B cell (primary cell): Measurements from ENCODE around the gene SLIT3. TPM values are rescaled to one million over a fixed set of nuclear protein-coding genes. Genes with fewer than 3 reads are reported as not detected.

Source experiments
- ATAC-seq: fragments of 200-7000 bp; cut with Tn5 transposase; one replicate; pipeline ENCODE4 v1.10.0; 2021; ENCODE audit warnings: low read depth, mild to moderate bottlenecking, moderate number of reproducible peaks, moderate library complexity
- CTCF ChIA-PET: fragments of 350-600 bp; sonication (Branson Sonifier 250); formaldehyde crosslinking; loops from one replicate; lab custom pipeline; 2021; ENCODE audit warnings: antibody characterized with exemption, inconsistent platforms; lab: Charles Lee
- POLR2A ChIA-PET: fragments of 350-600 bp; sonication (Branson Sonifier 250); formaldehyde crosslinking; loops from one replicate; lab custom pipeline; 2021; ENCODE audit warnings: antibody characterized with exemption; lab: Charles Lee
- DNase-seq: peaks from one replicate; pipeline ENCODE4 v3.0.0; 2013
- H2AFZ ChIP-seq: 2 replicates; pipeline ENCODE4 v1.6.1; 2012; ENCODE audit warnings: mild to moderate bottlenecking, low read depth, low read length; ENCODE audit not compliant: insufficient read depth, poor library complexity, severe bottlenecking
- H3K27ac ChIP-seq, 2 donors: 1 replicate in 1 of 2; 2 replicates in 1 of 2; pipeline ENCODE4 v1.5.1; 2012 to 2013; ENCODE audit warnings: low read length in 2 of 2, mild to moderate bottlenecking in 2 of 2, moderate library complexity in 1 of 2
- H3K27me3 ChIP-seq, 4 experiments: fragments of 200-600 bp in 1 of 4; sonication (generic) in 1 of 4; replicated peaks in 1 of 4; 1 replicate in 2 of 4; 2 replicates in 2 of 4; pipeline versions ENCODE4 v1.6.1 to v1.7.0; 2013 to 2016; ENCODE audit warnings: low read length in 3 of 4, mild to moderate bottlenecking in 2 of 4, mixed read lengths in 1 of 4, moderate library complexity in 1 of 4; ENCODE audit not compliant: insufficient read depth in 4 of 4, control insufficient read depth in 3 of 4; ENCODE audit errors: control extremely low read depth in 1 of 4
- H3K36me3 ChIP-seq, 2 experiments: replicated peaks in 1 of 2; 1 replicate in 1 of 2; 2 replicates in 1 of 2; pipeline versions ENCODE4 v1.6.1 to v1.7.1; 2013; ENCODE audit warnings: low read length in 1 of 2; ENCODE audit not compliant: insufficient read depth in 2 of 2, control insufficient read depth in 1 of 2; ENCODE audit errors: control extremely low read depth in 1 of 2, extremely low read depth in 1 of 2
- H3K4me1 ChIP-seq, 2 donors: fragments of 200-600 bp in 1 of 2; sonication (generic) in 1 of 2; 1 replicate in 1 of 2; 2 replicates in 1 of 2; pipeline versions ENCODE4 v1.5.1 to v1.6.1; 2013 to 2017; ENCODE audit warnings: low read length in 2 of 2; ENCODE audit not compliant: control insufficient read depth in 2 of 2, insufficient read depth in 2 of 2
- H3K4me2 ChIP-seq: replicated peaks from 2 replicates; pipeline ENCODE3; 2012; ENCODE audit warnings: mild to moderate bottlenecking, low read depth, low read length; ENCODE audit not compliant: poor library complexity, severe bottlenecking
- H3K4me3 ChIP-seq, 5 experiments: fragments of 200-600 bp in 1 of 5; sonication (generic) in 1 of 5; 1 replicate in 3 of 5; 2 replicates in 2 of 5; pipeline versions ENCODE4 v1.5.1 to v1.7.0; 2011 to 2016; ENCODE audit warnings: low read length in 4 of 5, mild to moderate bottlenecking in 4 of 5, low read depth in 2 of 5, control low read depth in 1 of 5, moderate library complexity in 1 of 5; ENCODE audit not compliant: insufficient read depth in 1 of 5; ENCODE audit errors: control extremely low read depth in 1 of 5, extremely low read depth in 1 of 5
- H3K79me2 ChIP-seq: fragments of 200-600 bp; sonication (generic); one replicate; pipeline ENCODE4 v1.6.0; 2016; ENCODE audit warnings: low read length; ENCODE audit not compliant: control insufficient read depth, insufficient read depth
- H3K9ac ChIP-seq: fragments of 200-600 bp; sonication (generic); 2 replicates; pipeline ENCODE4 v1.6.1; 2017; ENCODE audit warnings: mild to moderate bottlenecking, low read length, moderate library complexity
- H3K9me3 ChIP-seq, 3 donors: one replicate each; pipeline versions ENCODE4 v1.6.1 to v1.7.1; 2013; ENCODE audit warnings: low read length in 2 of 3; ENCODE audit not compliant: control insufficient read depth in 2 of 3, insufficient read depth in 1 of 3; ENCODE audit errors: control extremely low read depth in 1 of 3
- H4K20me1 ChIP-seq: 2 replicates; pipeline ENCODE4 v1.6.0; 2012; ENCODE audit warnings: mild to moderate bottlenecking, low read length; ENCODE audit not compliant: insufficient read depth, control insufficient read depth, poor library complexity, severe bottlenecking
- H3K27ac Mint-ChIP-seq: one replicate; pipeline ENCODE4 v1.8.0; 2021; ENCODE audit warnings: mixed read lengths
- H3K27me3 Mint-ChIP-seq: one replicate; pipeline ENCODE4 v1.8.0; 2021; ENCODE audit warnings: mixed read lengths
- H3K4me1 Mint-ChIP-seq: one replicate; pipeline ENCODE4 v1.8.0; 2021; ENCODE audit warnings: mixed read lengths
- H3K4me3 Mint-ChIP-seq: one replicate; pipeline ENCODE4 v1.8.0; 2021; ENCODE audit warnings: mixed read lengths
- H3K9me3 Mint-ChIP-seq: one replicate; pipeline ENCODE4 v1.8.0; 2022; ENCODE audit warnings: mixed read lengths; ENCODE audit not compliant: insufficient read depth
- EZH2 ChIP-seq: IDR thresholded peaks from 2 replicates; pipeline ENCODE4 v1.6.1; 2012; ENCODE audit warnings: borderline replicate concordance, low read depth, mild to moderate bottlenecking, moderate library complexity, low read length; ENCODE audit not compliant: insufficient read depth, poor library complexity, severe bottlenecking
- WGBS: methylation state at CpG from one replicate; pipeline ENCODE4 v1.1.5; 2013; ENCODE audit warnings: missing lambda C conversion rate; ENCODE audit not compliant: insufficient coverage; 5-methylcytosine and 5-hydroxymethylcytosine counted together
- intact Hi-C: fragments of 100-400 bp; cut with micrococcal nuclease; formaldehyde crosslinking; loops from one replicate; pipeline ENCODE4 v1.10.0; 2022
- polyA plus RNA-seq: library from polyadenylated mRNA; depleted of rRNA; stranded (reverse); fragments of >200 nt; gene quantifications from 2 replicates; pipeline ENCODE4 v1.2.3, GENCODE V29; 2012
- total RNA-seq, 2 donors: library from RNA; stranded (reverse); fragments of 120-200 nt in 1 of 2; gene quantifications; 1 replicate in 1 of 2; 2 replicates in 1 of 2; pipeline versions ENCODE4 v1.2.3 to v1.2.4, GENCODE V29; 2013 to 2022
- TF ChIP-seq, protein P1 (sequence below): fragments of 200-600 bp; IDR thresholded peaks from one replicate; pipeline ENCODE4 v1.8.0; 2022; ENCODE audit warnings: antibody characterized with exemption, mild to moderate bottlenecking

The SLIT3 gene
- total and polyA plus RNA-seq, 2 donors (not counting 1 experiment from before 2014, with no cell fraction given) = not detected

DNA sequence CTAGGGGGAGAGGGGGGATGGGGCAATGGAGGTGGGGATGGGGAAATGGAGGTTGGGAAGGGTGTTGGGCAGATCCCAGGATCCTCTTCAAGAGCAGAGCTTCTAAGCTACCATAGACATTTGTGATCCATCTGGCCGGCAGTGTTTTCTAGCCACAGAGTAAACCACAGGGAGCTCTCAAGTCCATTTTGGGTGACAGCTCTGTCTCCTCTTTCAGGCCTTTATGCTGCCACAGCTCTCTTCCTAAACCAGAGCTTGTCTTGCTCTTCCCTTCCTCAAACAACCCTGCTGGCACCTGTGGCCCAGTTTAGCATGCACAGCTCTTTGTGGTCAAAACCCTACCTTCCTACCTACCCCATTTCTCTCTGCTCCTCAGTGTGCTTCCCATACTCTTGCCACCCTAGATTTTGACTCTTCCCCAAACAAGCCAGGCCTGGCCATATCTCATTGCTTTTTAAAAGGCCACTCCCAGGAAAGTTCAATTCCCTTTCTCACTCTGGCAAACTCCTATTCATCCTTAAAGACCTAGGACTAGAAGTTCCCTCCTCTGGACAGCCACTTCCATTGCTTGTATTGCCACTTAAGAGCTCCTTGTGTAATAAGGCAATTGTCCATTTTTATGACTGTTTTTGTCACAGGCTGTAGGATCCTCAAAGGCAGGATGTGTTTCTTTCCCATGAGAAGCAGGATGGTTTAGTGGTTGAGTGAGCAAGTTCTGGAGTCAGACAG is 637.5 kb downstream of the SLIT3 start:
- Mint-ChIP-seq H3K27me3 (peaks cover 18% of the 10 kb centered on the region), H3K27ac (no peak overlapping the region), H3K4me3 (no peak overlapping the region), H3K4me1 (no peaks in the 10 kb centered on the region), H3K9me3 (no peaks in the 10 kb centered on the region)
- intact Hi-C loops = no loop called here
- WGBS = 22% methylated on average over 1 of the region's 1 CpG
- no peak overlapping the region for H2AFZ ChIP-seq
- no peak overlapping the region for H3K9ac ChIP-seq
- TF ChIP-seq, protein P1, sequence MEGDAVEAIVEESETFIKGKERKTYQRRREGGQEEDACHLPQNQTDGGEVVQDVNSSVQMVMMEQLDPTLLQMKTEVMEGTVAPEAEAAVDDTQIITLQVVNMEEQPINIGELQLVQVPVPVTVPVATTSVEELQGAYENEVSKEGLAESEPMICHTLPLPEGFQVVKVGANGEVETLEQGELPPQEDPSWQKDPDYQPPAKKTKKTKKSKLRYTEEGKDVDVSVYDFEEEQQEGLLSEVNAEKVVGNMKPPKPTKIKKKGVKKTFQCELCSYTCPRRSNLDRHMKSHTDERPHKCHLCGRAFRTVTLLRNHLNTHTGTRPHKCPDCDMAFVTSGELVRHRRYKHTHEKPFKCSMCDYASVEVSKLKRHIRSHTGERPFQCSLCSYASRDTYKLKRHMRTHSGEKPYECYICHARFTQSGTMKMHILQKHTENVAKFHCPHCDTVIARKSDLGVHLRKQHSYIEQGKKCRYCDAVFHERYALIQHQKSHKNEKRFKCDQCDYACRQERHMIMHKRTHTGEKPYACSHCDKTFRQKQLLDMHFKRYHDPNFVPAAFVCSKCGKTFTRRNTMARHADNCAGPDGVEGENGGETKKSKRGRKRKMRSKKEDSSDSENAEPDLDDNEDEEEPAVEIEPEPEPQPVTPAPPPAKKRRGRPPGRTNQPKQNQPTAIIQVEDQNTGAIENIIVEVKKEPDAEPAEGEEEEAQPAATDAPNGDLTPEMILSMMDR = no peak
- no peak for TF ChIP-seq EZH2
- no peaks in the 10 kb centered on the region for H3K36me3 ChIP-seq
- no peaks in the 10 kb centered on the region for H3K79me2 ChIP-seq
- H3K4me1 ChIP-seq = no peaks in the 10 kb centered on the region
- no peak overlapping the region for H3K27ac ChIP-seq
- H3K4me3 ChIP-seq = no peak overlapping the region
- ATAC-seq (no peak), DNase-seq (no peak)
- no peaks in the 10 kb centered on the region for H3K9me3 ChIP-seq
- no peak overlapping the region for H3K4me2 ChIP-seq
- no peaks in the 10 kb centered on the region for H4K20me1 ChIP-seq
- CTCF ChIA-PET = no interaction called here
- POLR2A ChIA-PET = no interaction called here
- H3K27me3 ChIP-seq = peaks cover 0 to 3% (median 0%) of the 10 kb centered on the region in 4 experiments
